Gastrocnemius medialis (tissue), 4 donors: ENCODE data around the gene CASTOR1.

ENCODE experiments used
- CTCF ChIP-seq, 5 experiments: fragments of 450-650 bp in 3 of 5; fragments of 200-600 bp in 2 of 5; sonication (generic) in 2 of 5; IDR thresholded peaks in 4 of 5; conservative IDR thresholded peaks in 1 of 5; 1 replicate in 4 of 5; 2 replicates in 1 of 5; pipeline ENCODE4 v1.5.1; 2016 to 2019; ENCODE audit warnings: antibody characterized with exemption in 5 of 5, mild to moderate bottlenecking in 3 of 5, moderate library complexity in 3 of 5
- POLR2A ChIP-seq, 2 donors: fragments of 450-650 bp; IDR thresholded peaks; one replicate each; pipeline ENCODE4 v1.6.1; 2017; ENCODE audit warnings: antibody characterized with exemption in 2 of 2, mild to moderate bottlenecking in 2 of 2, moderate library complexity in 2 of 2

GRCh38 chr22:30337461-30337778 is 48.1 kb upstream of the CASTOR1 start:
- TF ChIP-seq POLR2A (IDR thresholded peaks at IDR 0.05) (no peak), CTCF (IDR thresholded peaks at IDR 0.05 in 4 of 5, conservative IDR thresholded peaks at IDR 0.05 in 1 of 5) (no peak)
